Embryonic facial prominence (tissue), 1 donor: ENCODE data around the gene KLHL4.
"Not testable (repeated sequence)": the region's sequence is repeated elsewhere in the genome, so short reads cannot be mapped to it uniquely, and the experiment has no call there.

Source experiments
- DNase-seq: peaks from one replicate; pipeline ENCODE4 v3.0.0-alpha.2; 2016; ENCODE audit errors: extremely low spot score

The KLHL4 gene

DNA sequence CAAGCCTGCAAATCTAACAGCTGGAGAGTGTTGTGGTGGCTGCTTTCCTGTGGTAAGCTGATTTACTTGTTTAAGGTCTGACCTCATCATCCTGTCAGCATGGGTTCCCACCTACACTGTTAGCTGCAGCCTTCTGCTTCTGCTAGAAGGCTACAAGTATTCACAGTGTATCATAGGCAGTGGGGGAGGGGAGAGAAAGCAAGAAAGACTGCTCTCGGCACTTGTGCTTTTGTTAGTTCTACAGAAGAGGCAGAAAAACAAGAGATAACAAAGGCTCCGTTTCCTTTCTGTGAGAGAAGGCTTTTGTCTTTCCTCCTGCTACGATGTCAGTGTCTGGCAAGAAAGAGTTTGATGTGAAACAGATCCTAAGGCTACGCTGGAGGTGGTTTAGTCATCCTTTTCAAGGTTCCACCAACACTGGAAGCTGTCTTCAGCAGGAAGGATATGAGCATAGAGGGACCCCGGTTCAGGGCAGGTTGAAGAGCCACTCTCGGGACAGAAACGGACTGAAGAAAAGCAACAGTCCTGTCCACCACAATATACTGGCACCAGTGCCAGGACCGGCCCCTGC is at the start of gene KLHL4:
Gene KLHL4, plus strand, starts transcription at position 232 of the 571 bp plus-strand sequence. Its CDS starts 92 bp downstream, at position 324.
- DNase-seq, result no peak

GRCh38 chrX:87468941-87469340 is 48.7 kb upstream of the KLHL4 start:
- DNase-seq, result no peak

DNA sequence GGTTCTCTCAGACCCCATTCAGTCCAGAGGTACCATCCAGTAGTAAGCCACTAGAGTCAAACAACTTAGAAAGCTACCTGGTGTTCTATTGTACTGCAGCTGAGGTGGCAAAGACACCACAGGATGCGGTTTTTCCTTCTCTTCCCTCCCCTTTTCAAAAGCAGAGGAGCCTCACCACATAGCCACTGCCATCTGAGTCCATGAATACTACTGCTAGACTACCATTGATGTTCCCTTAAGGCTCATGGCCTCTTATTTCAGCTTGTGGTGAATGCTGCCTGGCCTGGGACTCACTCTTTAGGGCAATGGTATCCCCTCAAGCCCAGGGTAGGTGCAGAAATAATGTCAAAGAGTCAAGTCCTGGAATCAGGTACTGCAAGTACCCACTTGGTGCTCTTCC is 41.8 kb upstream of the KLHL4 start:
- no peak for DNase-seq

DNA sequence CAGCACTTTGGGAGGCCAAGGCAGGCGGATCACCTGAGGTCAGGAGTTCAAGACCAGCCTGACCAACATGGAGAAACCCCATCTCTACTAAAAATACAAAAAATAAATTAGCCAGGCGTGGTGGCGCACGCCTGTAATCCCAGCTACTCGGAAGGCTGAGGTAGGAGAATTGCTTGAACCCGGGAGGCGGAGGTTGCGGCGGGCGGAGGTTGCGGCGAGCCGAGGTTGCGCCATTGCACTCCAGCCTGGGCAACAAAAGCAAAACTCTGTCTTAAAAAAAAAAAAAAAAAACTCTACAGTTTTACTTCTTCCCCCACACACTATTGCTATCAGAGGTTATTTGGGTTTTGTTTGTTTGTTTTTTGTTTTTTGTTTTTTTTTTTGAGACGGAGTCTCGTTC is 38.9 kb upstream of the KLHL4 start:
- DNase-seq, result not testable (repeated sequence)

DNA sequence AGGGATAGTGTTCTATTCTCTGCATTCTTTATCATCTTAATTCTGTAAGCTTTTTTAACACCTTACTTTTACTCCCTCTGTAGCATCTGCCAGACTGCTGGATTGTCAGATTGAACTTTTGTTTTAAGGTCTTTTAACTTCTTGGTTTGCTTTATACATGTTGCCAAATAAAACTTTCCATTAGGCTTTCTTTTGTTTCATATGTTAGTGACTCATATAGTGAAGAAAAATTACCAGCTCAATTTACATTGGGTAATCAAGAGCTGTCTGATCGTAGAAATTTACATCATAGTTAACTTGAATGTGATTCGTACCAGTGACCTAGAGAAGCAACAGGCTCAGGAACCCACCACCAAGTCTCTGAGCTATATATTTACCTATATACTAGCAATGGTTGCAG is 28.5 kb upstream of the KLHL4 start:
- no peak for DNase-seq

DNA sequence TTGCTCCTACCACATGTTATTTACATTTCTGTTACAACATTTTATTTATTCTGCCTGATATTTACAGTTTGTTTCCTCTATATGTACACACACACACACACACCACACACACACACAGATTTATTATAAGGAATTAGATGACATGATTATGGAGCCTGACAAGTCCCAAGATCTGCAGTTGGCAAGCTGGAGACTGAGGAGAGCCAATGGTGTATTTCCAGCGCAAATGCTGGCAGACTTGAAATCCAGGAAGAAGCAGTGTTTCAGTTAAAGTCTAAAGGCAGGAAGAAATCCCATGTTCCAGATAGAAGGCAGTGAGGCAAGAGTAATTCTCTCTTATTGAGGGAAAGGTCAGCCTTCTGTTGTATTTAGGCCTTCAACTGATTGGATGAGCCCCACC is 1.8 kb upstream of the KLHL4 start:
- no peak for DNase-seq

- no peak for DNase-seq
Observed at GRCh38 chrX:87516717-87517121, 883 bp upstream of the KLHL4 start.

DNA sequence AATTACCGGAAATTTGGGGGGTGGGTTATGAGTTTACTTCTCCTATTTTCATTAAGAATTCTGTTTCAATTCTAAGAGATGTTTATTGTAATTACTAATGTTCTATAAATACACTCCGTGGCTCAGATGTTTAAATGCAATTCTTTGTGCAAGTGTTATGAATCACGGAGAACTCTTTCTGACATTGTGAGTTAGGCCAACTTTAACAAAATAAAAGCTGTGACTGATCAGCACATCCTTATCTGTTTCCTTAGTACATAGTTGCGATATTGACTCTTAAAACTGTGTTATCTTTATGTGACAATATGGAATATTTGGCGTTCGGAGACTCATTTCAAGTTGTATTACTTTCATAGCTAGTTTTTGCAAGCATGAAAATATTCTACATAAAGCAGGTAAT is 902 bp downstream of the KLHL4 start:
- no peak for DNase-seq

DNA sequence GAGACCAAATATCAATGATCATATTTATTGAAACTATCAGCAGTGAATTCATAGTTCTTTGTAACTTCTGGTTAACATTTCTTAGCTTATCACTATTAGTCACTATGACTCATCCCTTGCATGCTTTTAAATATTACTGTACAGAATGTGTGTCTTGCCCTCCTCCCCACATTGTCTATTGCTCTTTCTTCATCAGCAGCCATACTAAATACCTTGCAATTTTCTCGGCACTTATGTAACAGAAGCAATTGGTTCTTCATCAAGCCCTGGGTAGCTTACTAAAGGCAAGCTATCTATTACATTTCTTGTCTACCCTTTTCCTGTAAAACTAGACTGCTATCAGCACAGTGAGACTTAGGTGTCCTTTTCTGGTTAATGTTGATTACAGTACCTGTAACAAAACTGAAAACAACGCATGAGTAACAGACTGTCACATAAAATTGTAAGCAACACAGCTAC is 8.2 kb downstream of the KLHL4 start:
- DNase-seq, result no peak

DNA sequence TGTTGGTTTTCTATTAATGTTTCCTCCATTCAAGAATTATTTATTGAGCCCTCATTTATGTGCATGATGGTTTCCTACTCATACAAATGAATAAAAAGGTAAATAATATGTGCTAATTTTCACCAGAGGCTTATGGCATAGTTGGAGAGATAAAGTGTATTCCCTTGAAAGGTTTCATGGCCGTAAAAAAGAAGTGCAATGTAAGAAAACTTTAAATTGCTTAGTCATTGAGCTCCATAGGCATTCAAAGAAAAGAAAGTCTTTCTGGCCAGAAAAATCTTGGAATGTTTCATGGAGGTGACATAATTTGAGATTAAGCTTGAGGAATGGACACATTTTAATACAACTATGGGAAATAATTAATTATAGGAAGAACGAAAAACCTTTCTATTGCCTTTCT is 8.7 kb downstream of the KLHL4 start:
- no peak for DNase-seq

- DNase-seq, result no peak
Observed at GRCh38 chrX:87528487-87528886, 10.9 kb downstream of the KLHL4 start.

DNA sequence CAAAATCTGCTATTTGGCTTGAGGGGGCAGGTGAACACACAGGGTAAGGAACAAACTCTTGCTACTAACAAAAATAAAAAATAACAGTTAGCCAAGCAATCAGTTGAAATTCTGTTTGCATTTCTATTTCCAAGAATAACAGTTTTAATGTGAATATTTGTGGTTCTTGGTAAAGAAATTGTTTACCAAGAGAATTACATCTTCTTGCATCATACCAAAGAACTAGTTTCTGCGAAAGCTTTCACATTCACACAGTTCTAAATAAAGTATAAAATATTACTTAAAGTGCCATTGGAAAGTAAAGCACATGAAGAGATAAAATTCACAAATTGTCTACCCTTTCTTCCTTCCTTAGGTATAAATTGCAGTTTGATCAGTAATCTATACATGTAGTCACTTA is 54.4 kb downstream of the KLHL4 start:
- no peak for DNase-seq

GRCh38 chrX:87572901-87573300 is 55.3 kb downstream of the KLHL4 start:
- DNase-seq, result no peak

- DNase-seq, result no peak
Observed at GRCh38 chrX:87578978-87579377, 61.4 kb downstream of the KLHL4 start.

- no peak for DNase-seq
Observed at GRCh38 chrX:87580862-87581261, 63.3 kb downstream of the KLHL4 start.

DNA sequence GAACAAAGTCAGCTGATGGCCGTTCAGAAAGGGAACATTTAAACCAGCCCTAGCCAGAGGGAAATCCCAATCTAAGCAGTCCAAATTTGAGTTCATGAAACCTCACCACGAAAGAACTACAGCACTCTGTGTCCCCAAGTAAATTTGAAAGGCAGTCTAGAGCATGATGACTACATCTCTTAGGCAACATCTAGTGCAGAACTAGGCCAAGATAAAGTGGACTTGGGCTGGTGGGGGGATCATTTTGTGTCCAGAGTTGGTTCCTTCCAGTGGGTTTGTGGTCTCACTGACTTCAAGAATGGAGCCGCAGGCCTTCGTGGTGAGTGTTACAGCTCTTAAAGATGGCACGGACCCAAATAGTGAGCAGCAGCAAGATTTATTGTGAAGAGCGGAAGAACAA is 64.9 kb downstream of the KLHL4 start:
- DNase-seq, result no peak

GRCh38 chrX:87583679-87584078 is 66.1 kb downstream of the KLHL4 start:
- DNase-seq, result no peak

GRCh38 chrX:87616371-87616770 is 98.8 kb downstream of the KLHL4 start:
- DNase-seq, result no peak

DNA sequence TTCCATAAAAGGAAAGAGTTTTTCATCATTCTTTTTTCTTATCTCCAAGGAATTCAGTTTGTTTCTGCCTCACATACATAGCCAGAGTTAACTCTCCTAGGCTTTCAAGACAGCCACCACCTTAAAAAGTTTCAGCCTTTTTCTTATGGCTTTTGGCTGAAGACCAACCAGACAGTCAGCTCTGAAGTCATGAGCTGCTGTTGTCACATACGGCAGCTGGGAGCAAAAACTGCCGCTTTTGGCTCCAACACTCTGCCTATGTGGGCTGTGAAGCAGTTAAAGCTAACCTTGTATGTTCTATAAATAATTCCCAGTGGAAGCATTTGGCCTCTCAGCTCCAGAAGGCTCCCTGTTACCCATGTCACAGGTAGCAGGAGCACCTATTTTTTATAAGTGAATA is 104.1 kb downstream of the KLHL4 start:
- DNase-seq, result no peak

GRCh38 chrX:87626996-87627395 is 109.4 kb downstream of the KLHL4 start:
- no peak for DNase-seq

DNA sequence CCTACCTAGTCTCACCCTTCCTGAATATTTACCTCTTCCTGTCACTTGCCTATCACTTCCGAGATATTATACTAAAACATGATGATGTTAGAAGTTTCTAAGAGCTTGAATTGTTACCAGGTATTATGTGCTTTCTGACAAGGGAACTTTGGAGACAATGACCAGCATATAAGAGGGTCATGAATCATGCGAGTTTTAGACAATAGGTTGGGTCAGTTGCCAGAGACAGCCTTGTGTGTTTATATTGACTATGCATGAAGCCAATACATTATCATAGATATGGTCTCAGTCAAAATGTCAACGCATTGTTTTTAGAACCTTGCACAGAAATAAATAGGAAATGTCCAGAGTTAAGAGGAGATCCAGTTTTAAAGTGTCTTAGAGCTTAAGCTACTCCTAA is 116.8 kb downstream of the KLHL4 start:
- no peak for DNase-seq

DNA sequence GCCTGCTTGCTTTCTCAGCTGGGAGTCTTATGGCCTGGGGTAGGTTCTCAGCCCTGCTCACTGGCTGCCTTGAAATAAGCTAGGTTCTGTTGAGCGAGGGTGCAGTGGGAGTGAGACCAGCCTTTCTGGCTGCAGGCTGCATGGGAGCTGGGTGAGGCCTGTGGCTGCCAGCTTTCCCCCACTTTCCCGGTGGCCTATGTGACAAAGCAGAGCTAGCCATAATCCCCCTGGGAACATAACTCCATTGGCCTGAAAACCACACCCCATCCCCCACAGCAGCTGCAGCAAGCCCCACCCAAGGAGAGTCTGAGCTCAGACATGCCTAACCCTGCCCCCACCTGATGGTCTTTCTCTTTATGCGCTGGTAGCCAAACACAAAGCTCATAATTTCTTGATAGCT is 118.9 kb downstream of the KLHL4 start:
- no peak for DNase-seq

DNA sequence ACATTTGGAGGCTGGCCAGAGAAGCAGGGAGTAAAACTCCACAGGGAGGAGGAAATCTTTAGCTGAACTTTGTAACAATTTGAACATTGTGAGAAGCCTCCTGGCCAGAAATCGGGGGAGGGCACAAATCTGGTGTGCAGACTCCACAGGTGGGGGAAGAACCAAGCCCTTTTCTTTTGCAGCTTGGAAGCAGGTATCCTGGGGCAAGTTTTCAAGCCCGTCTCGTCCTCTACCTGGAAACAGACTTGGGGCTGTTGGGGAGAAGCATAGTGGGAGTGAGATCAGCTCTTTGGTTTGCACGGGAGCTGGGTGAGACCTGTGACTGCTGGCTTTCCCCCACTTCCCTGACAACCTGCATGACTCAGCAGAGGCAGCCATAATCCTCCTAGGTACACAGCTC is 123.8 kb downstream of the KLHL4 start:
- not testable (repeated sequence) for DNase-seq

GRCh38 chrX:87661761-87662160 is 144.2 kb downstream of the KLHL4 start:
- DNase-seq, result no peak
